H1 (cell line): ENCODE data around the gene RNASE9. TPM values are rescaled to one million over a fixed set of nuclear protein-coding genes. Genes with fewer than 3 reads are reported as not detected.

Experiments
- CTCF ChIA-PET: fragments of 300-600 bp; sonication (Branson Sonifier 250); formaldehyde crosslinking; loops from one replicate; lab custom pipeline; 2021; ENCODE audit not compliant: partially characterized antibody; lab: Charles Lee
- POLR2A ChIA-PET: fragments of 300-600 bp; sonication (Branson Sonifier 250); formaldehyde crosslinking; loops from one replicate; lab custom pipeline; 2021; ENCODE audit warnings: inconsistent platforms; ENCODE audit not compliant: partially characterized antibody; lab: Charles Lee
- DNase-seq, 2 experiments: peaks; one replicate each; pipeline versions ENCODE4 v3.0.0 to v3.0.0-alpha.2; 2010 to 2022; ENCODE audit warnings: low spot score in 2 of 2, low read depth in 1 of 2, mixed read lengths in 1 of 2
- FAIRE-seq: peaks from 2 replicates; lab custom pipeline; 2011; peaks lifted over from hg19 to GRCh38; lab: Jason Lieb, UNC
- H2AFZ ChIP-seq: 2 replicates; pipeline ENCODE4 v1.8.1; 2012; ENCODE audit warnings: low read length, inconsistent platforms
- H2AK5ac ChIP-seq: 2 replicates; pipeline ENCODE4 v1.6.1; 2013; ENCODE audit warnings: low read depth, low read length
- H2BK120ac ChIP-seq: replicated peaks from 2 replicates; pipeline ENCODE3; 2013; ENCODE audit warnings: low read depth, low read length, inconsistent platforms
- H2BK12ac ChIP-seq: 2 replicates; pipeline ENCODE4 v1.6.1; 2013; ENCODE audit warnings: low read depth, low read length
- H2BK15ac ChIP-seq: 2 replicates; pipeline ENCODE4 v1.6.1; 2013; ENCODE audit warnings: low read length
- H2BK20ac ChIP-seq: 2 replicates; pipeline ENCODE4 v1.6.1; 2013; ENCODE audit warnings: low read length
- H2BK5ac ChIP-seq: 2 replicates; pipeline ENCODE4 v1.6.1; 2013; ENCODE audit warnings: low read depth, low read length
- H3K14ac ChIP-seq: 2 replicates; pipeline ENCODE4 v1.6.1; 2013; ENCODE audit warnings: inconsistent platforms; ENCODE audit not compliant: insufficient read length
- H3K18ac ChIP-seq: 2 replicates; pipeline ENCODE4 v1.6.1; 2013; ENCODE audit warnings: low read length; ENCODE audit errors: extremely low read depth
- H3K23ac ChIP-seq: 2 replicates; pipeline ENCODE4 v1.6.1; 2013; ENCODE audit warnings: inconsistent platforms; ENCODE audit not compliant: insufficient read length
- H3K23me2 ChIP-seq: 2 replicates; pipeline ENCODE4 v1.6.1; 2013; ENCODE audit warnings: low read depth, low read length
- H3K27ac ChIP-seq: 2 replicates; pipeline ENCODE4 v1.6.1; 2011; ENCODE audit warnings: low read depth, low read length, inconsistent platforms
- H3K27me3 ChIP-seq, 4 experiments: replicated peaks in 1 of 4; 1 replicate in 1 of 4; 2 replicates in 3 of 4; pipeline versions ENCODE4 v1.6.1 to v1.8.1; 2011 to 2013; ENCODE audit warnings: low read length in 3 of 4, mild to moderate bottlenecking in 3 of 4, inconsistent platforms in 2 of 4, mixed read lengths in 2 of 4, moderate library complexity in 1 of 4; ENCODE audit not compliant: control insufficient read depth in 3 of 4, insufficient read depth in 3 of 4; ENCODE audit errors: extremely low read depth in 1 of 4
- H3K36me3 ChIP-seq, 4 experiments: 2 replicates each; pipeline versions ENCODE4 v1.6.1 to v1.8.1; 2011 to 2013; ENCODE audit warnings: mild to moderate bottlenecking in 4 of 4, low read length in 3 of 4, moderate library complexity in 2 of 4, control low read depth in 1 of 4, inconsistent platforms in 1 of 4; ENCODE audit not compliant: insufficient read depth in 4 of 4, control insufficient read depth in 2 of 4
- H3K4ac ChIP-seq: replicated peaks from 2 replicates; pipeline ENCODE3; 2013; ENCODE audit warnings: low read length, low read depth, mixed read lengths, inconsistent platforms; ENCODE audit not compliant: insufficient read length
- H3K4me1 ChIP-seq, 4 experiments: replicated peaks in 1 of 4; 1 replicate in 1 of 4; 2 replicates in 3 of 4; pipeline versions ENCODE4 v1.6.1 to v1.8.1; 2011 to 2013; ENCODE audit warnings: low read length in 3 of 4, inconsistent platforms in 2 of 4, mixed read lengths in 1 of 4; ENCODE audit not compliant: insufficient read depth in 4 of 4, control insufficient read depth in 3 of 4
- H3K4me2 ChIP-seq, 2 experiments: 2 replicates each; pipeline versions ENCODE4 v1.6.1 to v1.8.1; 2011 to 2013; ENCODE audit warnings: low read depth in 2 of 2, low read length in 2 of 2, control low read depth in 1 of 2, inconsistent platforms in 1 of 2, mild to moderate bottlenecking in 1 of 2; ENCODE audit not compliant: insufficient read depth in 1 of 2
- H3K4me3 ChIP-seq, 4 experiments: fragments of 200-600, 300-600 bp in 1 of 4; sonication (generic), shearing (Covaris generic), sonication (Bioruptor Twin) in 1 of 4; 2 replicates each; pipeline versions ENCODE4 v1.5.1 to v1.8.1; 2011 to 2016; ENCODE audit warnings: low read length in 4 of 4, low read depth in 3 of 4, control low read depth in 2 of 4, inconsistent platforms in 2 of 4, mild to moderate bottlenecking in 2 of 4, mixed read lengths in 1 of 4, moderate library complexity in 1 of 4; ENCODE audit not compliant: insufficient read depth in 2 of 4; ENCODE audit errors: extremely low read depth in 1 of 4
- H3K56ac ChIP-seq: replicated peaks from 2 replicates; pipeline ENCODE3; 2013; ENCODE audit warnings: low read depth, mild to moderate bottlenecking, mixed read lengths, low read length, inconsistent platforms; ENCODE audit not compliant: insufficient read length
- H3K79me1 ChIP-seq: 2 replicates; pipeline ENCODE4 v1.6.1; 2013; ENCODE audit warnings: low read depth, low read length, control low read depth
- H3K79me2 ChIP-seq, 2 experiments: 2 replicates each; pipeline versions ENCODE4 v1.6.1 to v1.8.1; 2012 to 2013; ENCODE audit warnings: low read length in 2 of 2, mild to moderate bottlenecking in 2 of 2, inconsistent platforms in 1 of 2; ENCODE audit not compliant: insufficient read depth in 2 of 2, control insufficient read depth in 1 of 2
- H3K9ac ChIP-seq, 4 experiments: replicated peaks in 1 of 4; 1 replicate in 1 of 4; 2 replicates in 3 of 4; pipeline versions ENCODE4 v1.6.1 to v1.8.1; 2011 to 2013; ENCODE audit warnings: low read depth in 3 of 4, low read length in 3 of 4, control low read depth in 2 of 4, mild to moderate bottlenecking in 2 of 4, moderate library complexity in 2 of 4, inconsistent platforms in 1 of 4; ENCODE audit errors: extremely low read depth in 1 of 4
- H3K9me3 ChIP-seq, 2 experiments: 2 replicates each; pipeline versions ENCODE4 v1.6.1 to v1.8.1; 2012 to 2013; ENCODE audit warnings: mild to moderate bottlenecking in 2 of 2, moderate library complexity in 2 of 2, control low read depth in 1 of 2, inconsistent platforms in 1 of 2, low read depth in 1 of 2, low read length in 1 of 2, mixed read lengths in 1 of 2; ENCODE audit not compliant: insufficient read depth in 2 of 2
- H4K20me1 ChIP-seq, 2 experiments: replicated peaks in 1 of 2; 2 replicates each; pipeline versions ENCODE3 to v1.8.1; 2011 to 2013; ENCODE audit warnings: inconsistent platforms in 2 of 2, low read length in 2 of 2, mild to moderate bottlenecking in 1 of 2; ENCODE audit not compliant: insufficient read depth in 2 of 2, control insufficient read depth in 1 of 2
- H4K5ac ChIP-seq: 2 replicates; pipeline ENCODE4 v1.6.1; 2013; ENCODE audit warnings: low read length, low read depth, mixed read lengths, inconsistent platforms; ENCODE audit not compliant: insufficient read length
- H4K8ac ChIP-seq: 2 replicates; pipeline ENCODE4 v1.8.0; 2013; ENCODE audit warnings: mild to moderate bottlenecking, moderate library complexity, low read length, inconsistent platforms; ENCODE audit not compliant: insufficient read depth; ENCODE audit errors: extremely low read depth
- H4K91ac ChIP-seq: replicated peaks from 2 replicates; pipeline ENCODE3; 2013; ENCODE audit warnings: low read length, mixed read lengths, inconsistent platforms; ENCODE audit not compliant: insufficient read length
- BACH1 ChIP-seq: IDR thresholded peaks from 2 replicates; pipeline ENCODE4 v1.6.1; 2012; ENCODE audit warnings: low read length, improper control_type of control experiment
- FOSL1 ChIP-seq: IDR thresholded peaks from 2 replicates; pipeline ENCODE4 v1.6.1; 2011; ENCODE audit warnings: mild to moderate bottlenecking, low read depth, low read length, moderate library complexity; ENCODE audit not compliant: insufficient read depth
- WGBS, 2 experiments: shearing (Covaris generic) in 1 of 2; methylation state at CpG; one replicate each; pipeline versions ENCODE4 v1.1.6 to v1.1.7; 2013 to 2015; ENCODE audit warnings: low lambda C conversion rate in 2 of 2, mixed read lengths in 2 of 2, inconsistent platforms in 1 of 2, low coverage in 1 of 2, missing lambda C conversion rate in 1 of 2; ENCODE audit not compliant: insufficient replicate concordance in 2 of 2, insufficient coverage in 1 of 2, insufficient read length in 1 of 2; ENCODE audit errors: extremely low coverage in 1 of 2, missing lambda C conversion rate in 1 of 2; 5-methylcytosine and 5-hydroxymethylcytosine counted together
- polyA plus RNA-seq, 7 experiments: library from polyadenylated mRNA; depleted of rRNA in 3 of 7; stranded (reverse) in 5 of 7; unstranded in 2 of 7; fragments of >200 nt in 5 of 7; fragments of 200-250 nt in 2 of 7; gene quantifications; 1 replicate in 5 of 7; 2 replicates in 1 of 7; 4 replicates in 1 of 7; pipeline versions ENCODE4 v1.2.1 to v1.2.3, GENCODE V29; 2011 to 2013; ENCODE audit warnings: missing spikeins in 2 of 7, mixed read lengths in 2 of 7
- total RNA-seq: library from RNA; stranded (reverse); fragmentation: NEBNext Ultra II Directional; extraction: Animal tissue kit (Norgen Biotek cat#: 25700); gene quantifications from 2 replicates; pipeline ENCODE4 v1.2.1, GENCODE V29; 2021

Gene RNASE9
- total and polyA plus RNA-seq, 2 of the 8 experiments (the other 6 are each of a cell fraction or from before 2014, with no cell fraction given): 0.06 TPM; not detected in 1

DNA sequence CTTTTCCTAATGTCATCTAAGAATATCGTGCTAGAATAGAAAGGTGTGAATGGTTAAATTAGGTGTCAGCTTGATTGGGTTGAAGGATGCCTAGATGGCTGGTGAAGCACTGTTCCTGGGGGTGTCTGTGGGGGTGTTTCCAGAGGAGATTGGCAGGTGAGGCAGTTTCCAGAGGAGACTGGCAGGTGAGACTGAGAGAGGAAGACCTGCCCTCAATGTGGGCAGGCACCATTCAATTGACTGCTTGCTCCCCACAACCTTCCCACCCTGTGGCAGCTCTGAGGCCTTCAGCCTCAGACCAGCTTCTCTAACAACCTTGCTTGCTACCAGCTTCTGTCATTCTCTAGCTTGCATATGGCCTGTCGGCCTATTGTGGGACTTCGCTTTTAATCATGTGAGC lies 9.2 kb downstream of the RNASE9 start:
- no peaks in the 10 kb centered on the region for H3K23me2 ChIP-seq
- H3K27me3 ChIP-seq: no peaks in the 10 kb centered on the region
- H3K27ac ChIP-seq: no peak overlapping the region
- H3K36me3 ChIP-seq: no peaks in the 10 kb centered on the region
- no peak overlapping the region for H2BK12ac ChIP-seq
- WGBS, 2 experiments: 98% methylated on average over 3 of the region's 3 CpGs; no CpG with 5 or more reads in 1 of the 2 experiments
- no peak overlapping the region for H2BK5ac ChIP-seq
- H3K79me1 ChIP-seq: no peaks in the 10 kb centered on the region
- CTCF ChIA-PET: interaction anchor here (0.6 to 2.6 kb wide), 3 partner anchors 21 to 106 kb away, joined by 3 to 8 read pairs (median 5); no protein-coding TSS in a partner anchor
- H3K4me3 ChIP-seq: no peak overlapping the region
- H3K9me3 ChIP-seq: no peaks in the 10 kb centered on the region
- H3K79me2 ChIP-seq: no peaks in the 10 kb centered on the region
- no peak overlapping the region for H2BK20ac ChIP-seq
- H4K91ac ChIP-seq: no peak overlapping the region
- FAIRE-seq: no peak
- no peak overlapping the region for H4K8ac ChIP-seq
- POLR2A ChIA-PET: no interaction called here
- H3K9ac ChIP-seq: no peak overlapping the region
- H3K4me1 ChIP-seq: no peaks in the 10 kb centered on the region
- H4K20me1 ChIP-seq: no peaks in the 10 kb centered on the region
- no peak overlapping the region for H3K4ac ChIP-seq
- H3K56ac ChIP-seq: no peak overlapping the region
- no peak overlapping the region for H2BK120ac ChIP-seq
- no peak overlapping the region for H3K14ac ChIP-seq
- no peak overlapping the region for H4K5ac ChIP-seq
- no peak for TF ChIP-seq BACH1
- no peak for TF ChIP-seq FOSL1
- 0 out of 2 replicates have a peak overlapping the region, but pooled peaks have one; percentile 73 for H2BK15ac ChIP-seq
- H2AFZ ChIP-seq: no peak overlapping the region
- H3K23ac ChIP-seq: no peak overlapping the region
- no peak overlapping the region for H3K18ac ChIP-seq
- H2AK5ac ChIP-seq: no peak overlapping the region
- no peak for DNase-seq
- no peak overlapping the region for H3K4me2 ChIP-seq
